Endothelial cell (in vitro differentiated cells): ENCODE data around the gene CHPF. TPM values are rescaled to one million over a fixed set of nuclear protein-coding genes. Genes with fewer than 3 reads are reported as not detected.
A peak's percentile ranks its signal among the peaks of the same experiment; 100 is the strongest.

Experiments
- DNase-seq: peaks from one replicate; pipeline ENCODE4 v3.0.0; 2021; ENCODE audit warnings: low spot score
- H3K27ac Mint-ChIP-seq: one replicate; pipeline ENCODE4 v1.8.0; 2021; ENCODE audit warnings: mixed read lengths, inconsistent platforms; ENCODE audit not compliant: unreplicated experiment
- H3K27me3 Mint-ChIP-seq: one replicate; pipeline ENCODE4 v1.8.0; 2021; ENCODE audit warnings: mild to moderate bottlenecking, moderate library complexity, mixed read lengths, inconsistent platforms; ENCODE audit not compliant: unreplicated experiment
- H3K36me3 Mint-ChIP-seq: one replicate; pipeline ENCODE4 v1.8.0; 2021; ENCODE audit warnings: mild to moderate bottlenecking, low read depth, mixed read lengths, inconsistent platforms; ENCODE audit not compliant: unreplicated experiment
- H3K4me1 Mint-ChIP-seq: one replicate; pipeline ENCODE4 v1.8.0; 2021; ENCODE audit warnings: mild to moderate bottlenecking, mixed read lengths, inconsistent platforms; ENCODE audit not compliant: unreplicated experiment
- H3K4me3 Mint-ChIP-seq: one replicate; pipeline ENCODE4 v1.8.0; 2021; ENCODE audit warnings: mild to moderate bottlenecking, mixed read lengths, inconsistent platforms; ENCODE audit not compliant: unreplicated experiment
- H3K9me3 Mint-ChIP-seq: one replicate; pipeline ENCODE4 v1.8.0; 2021; ENCODE audit warnings: mixed read lengths, inconsistent platforms; ENCODE audit not compliant: unreplicated experiment
- CTCF ChIP-seq: fragments of 200-600 bp; sonication (generic); IDR thresholded peaks from one replicate; pipeline ENCODE4 v1.5.0; 2021; ENCODE audit warnings: antibody characterized with exemption; ENCODE audit not compliant: unreplicated experiment
- total RNA-seq: library from RNA; stranded (reverse); fragmentation: NEBNext Ultra II Directional; extraction: Animal tissue kit (Norgen Biotek cat#: 25700); gene quantifications from one replicate; pipeline ENCODE4 v1.2.1, GENCODE V29; 2021; ENCODE audit not compliant: unreplicated experiment

Gene CHPF
- total RNA-seq, 1 donor from 2014 or later = 4.1 TPM

GRCh38 chr2:219545295-219545942 lies 1.8 kb upstream of the CHPF start:
- H3K4me3 Mint-ChIP-seq = no peak overlapping the region
- peaks cover 46% of the 10 kb centered on the region for H3K27me3 Mint-ChIP-seq
- no peak for DNase-seq
- H3K27ac Mint-ChIP-seq = no peak overlapping the region
- TF ChIP-seq CTCF = no peak
- peaks cover 23% of the 10 kb centered on the region for H3K36me3 Mint-ChIP-seq
- H3K4me1 Mint-ChIP-seq = peaks cover 15% of the 10 kb centered on the region
- H3K9me3 Mint-ChIP-seq = no peaks in the 10 kb centered on the region

GRCh38 chr2:219544567-219544966 lies 958 bp upstream of the CHPF start:
- Mint-ChIP-seq H3K27ac (peak overlapping the region; percentile 74), H3K4me1 (peaks cover 15% of the 10 kb centered on the region), H3K4me3 (peak overlapping the region; percentile 81), H3K36me3 (peaks cover 23% of the 10 kb centered on the region), H3K27me3 (peaks cover 46% of the 10 kb centered on the region), H3K9me3 (no peaks in the 10 kb centered on the region)
- no peak for TF ChIP-seq CTCF
- DNase-seq = no peak

- TF ChIP-seq CTCF = no peak
- Mint-ChIP-seq H3K36me3 (peaks cover 18% of the 10 kb centered on the region), H3K27ac (no peak overlapping the region), H3K4me3 (no peak overlapping the region), H3K9me3 (no peaks in the 10 kb centered on the region), H3K27me3 (peaks cover 36% of the 10 kb centered on the region), H3K4me1 (peaks cover 15% of the 10 kb centered on the region)
- DNase-seq = peak; percentile 62
Measured at GRCh38 chr2:219542931-219543595, 546 bp downstream of the CHPF start.

- H3K4me3 Mint-ChIP-seq = peak overlapping the region; percentile 9
- H3K9me3 Mint-ChIP-seq = no peaks in the 10 kb centered on the region
- peaks cover 31% of the 10 kb centered on the region for H3K27me3 Mint-ChIP-seq
- peak; percentile 86 for DNase-seq
- no peak overlapping the region for H3K27ac Mint-ChIP-seq
- H3K4me1 Mint-ChIP-seq = peaks cover 25% of the 10 kb centered on the region
- peak; percentile 100 for TF ChIP-seq CTCF
- H3K36me3 Mint-ChIP-seq = peaks cover 17% of the 10 kb centered on the region
Measured at GRCh38 chr2:219541611-219542180, 1.9 kb downstream of the CHPF start.
